Measurements from ENCODE around the gene RAB37. TPM values are rescaled to one million over a fixed set of nuclear protein-coding genes. Genes with fewer than 3 reads are reported as not detected.

RAB37 gene
- total RNA-seq, 1 donor from 2014 or later, result not detected

GRCh38 chr17:74770498-74771318 is 33.7 kb downstream of the RAB37 start:
- DNase-seq (ENCODE audit: low read depth), result no peak
- H3K4me3 ChIP-seq (ENCODE audit: low read depth, low read length), result no peak overlapping the region
- TF ChIP-seq, protein P1, sequence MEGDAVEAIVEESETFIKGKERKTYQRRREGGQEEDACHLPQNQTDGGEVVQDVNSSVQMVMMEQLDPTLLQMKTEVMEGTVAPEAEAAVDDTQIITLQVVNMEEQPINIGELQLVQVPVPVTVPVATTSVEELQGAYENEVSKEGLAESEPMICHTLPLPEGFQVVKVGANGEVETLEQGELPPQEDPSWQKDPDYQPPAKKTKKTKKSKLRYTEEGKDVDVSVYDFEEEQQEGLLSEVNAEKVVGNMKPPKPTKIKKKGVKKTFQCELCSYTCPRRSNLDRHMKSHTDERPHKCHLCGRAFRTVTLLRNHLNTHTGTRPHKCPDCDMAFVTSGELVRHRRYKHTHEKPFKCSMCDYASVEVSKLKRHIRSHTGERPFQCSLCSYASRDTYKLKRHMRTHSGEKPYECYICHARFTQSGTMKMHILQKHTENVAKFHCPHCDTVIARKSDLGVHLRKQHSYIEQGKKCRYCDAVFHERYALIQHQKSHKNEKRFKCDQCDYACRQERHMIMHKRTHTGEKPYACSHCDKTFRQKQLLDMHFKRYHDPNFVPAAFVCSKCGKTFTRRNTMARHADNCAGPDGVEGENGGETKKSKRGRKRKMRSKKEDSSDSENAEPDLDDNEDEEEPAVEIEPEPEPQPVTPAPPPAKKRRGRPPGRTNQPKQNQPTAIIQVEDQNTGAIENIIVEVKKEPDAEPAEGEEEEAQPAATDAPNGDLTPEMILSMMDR (conservative IDR thresholded peaks at IDR 0.05; ENCODE audit: low read depth, low read length), result peak; percentile 90

DNA sequence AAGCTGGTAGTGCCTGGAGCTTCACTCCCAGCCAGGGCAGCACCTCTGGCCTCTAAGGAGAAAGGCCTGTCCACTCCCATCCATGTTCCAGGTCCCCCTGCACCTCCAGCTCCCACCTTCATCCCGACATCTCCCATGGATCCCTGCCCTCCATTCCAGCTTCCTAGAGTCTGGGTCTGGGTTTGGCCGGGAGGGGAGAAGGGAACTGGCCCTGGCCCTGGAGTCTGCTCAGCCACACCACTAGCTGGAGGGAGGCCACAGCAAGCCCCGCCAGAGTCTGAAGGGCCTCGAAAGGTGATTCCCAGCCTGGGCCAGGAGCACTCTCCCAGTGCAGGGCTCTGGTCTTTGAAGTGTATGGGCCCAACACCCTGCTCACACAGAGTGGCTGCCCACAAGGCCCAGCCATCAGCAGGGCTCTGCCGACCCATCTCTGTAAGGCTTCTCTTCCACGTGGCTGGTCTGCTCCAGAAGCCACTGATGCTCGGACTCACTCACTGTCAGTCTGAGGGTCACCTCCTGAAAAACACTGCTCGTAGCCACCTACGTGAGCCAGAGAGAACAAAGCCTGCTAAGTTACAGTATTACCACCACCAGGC is 34.4 kb downstream of the RAB37 start:
- no peak overlapping the region for H3K4me3 ChIP-seq (ENCODE audit: low read depth, low read length)
- TF ChIP-seq, protein P1 (conservative IDR thresholded peaks at IDR 0.05; ENCODE audit: low read depth, low read length), result no peak
- DNase-seq (ENCODE audit: low read depth), result no peak

- no peak for DNase-seq (ENCODE audit: low read depth)
- TF ChIP-seq, protein P1 (conservative IDR thresholded peaks at IDR 0.05; ENCODE audit: low read depth, low read length), result no peak
- H3K4me3 ChIP-seq (ENCODE audit: low read depth, low read length), result no peak overlapping the region
Measured at GRCh38 chr17:74772053-74772452, 35.0 kb downstream of the RAB37 start.

- no peak for DNase-seq (ENCODE audit: low read depth)
- H3K4me3 ChIP-seq (ENCODE audit: low read depth, low read length), result no peak overlapping the region
- TF ChIP-seq, protein P1 (conservative IDR thresholded peaks at IDR 0.05; ENCODE audit: low read depth, low read length), result no peak
Measured at GRCh38 chr17:74773414-74773813, 36.4 kb downstream of the RAB37 start.

- TF ChIP-seq, protein P1 (conservative IDR thresholded peaks at IDR 0.05; ENCODE audit: low read depth, low read length), result no peak
- H3K4me3 ChIP-seq (ENCODE audit: low read depth, low read length), result no peak overlapping the region
- DNase-seq (ENCODE audit: low read depth), result no peak
Measured at GRCh38 chr17:74773871-74774286, 36.8 kb downstream of the RAB37 start.

DNA sequence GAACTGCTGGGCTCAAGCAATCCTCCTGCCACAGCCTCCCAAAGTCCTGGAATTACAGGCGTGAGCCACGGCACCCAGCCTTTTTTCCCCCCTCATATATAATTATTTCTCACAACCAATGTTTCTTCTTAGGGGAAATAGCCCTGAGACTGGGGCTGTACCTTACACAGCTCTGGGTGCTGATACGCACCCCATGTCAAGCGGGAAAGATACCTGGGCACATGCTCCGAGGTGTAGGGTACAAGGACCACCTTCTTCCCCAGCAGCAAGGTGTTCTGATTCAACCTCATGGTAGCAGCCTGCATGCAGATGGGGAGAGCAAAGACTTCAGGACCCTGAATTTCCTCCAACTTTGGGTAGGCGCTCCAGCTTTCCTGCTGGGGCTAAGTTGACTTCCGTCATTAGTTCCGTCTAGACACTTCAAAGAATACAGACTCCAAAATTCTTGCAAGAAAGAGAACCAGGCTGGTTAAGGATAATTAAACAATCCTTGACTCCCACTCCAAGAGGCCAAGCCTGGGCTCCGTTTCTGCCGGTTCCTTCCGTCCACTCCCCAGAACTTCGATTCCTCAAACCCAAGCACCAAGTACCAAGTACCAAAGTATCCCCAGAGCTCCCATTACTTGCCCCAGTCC is 38.5 kb downstream of the RAB37 start:
- no peak for DNase-seq (ENCODE audit: low read depth)
- TF ChIP-seq, protein P1 (conservative IDR thresholded peaks at IDR 0.05; ENCODE audit: low read depth, low read length), result no peak

More for the DNA sequence above, 38.5 kb downstream of the RAB37 start:
- H3K4me3 ChIP-seq (ENCODE audit: low read depth, low read length), result peak overlapping the region; percentile 93
